ENCODE results near the gene PPM1H. TPM values are rescaled to one million over a fixed set of nuclear protein-coding genes. Genes with fewer than 3 reads are reported as not detected.
A peak's percentile ranks its signal among the peaks of the same experiment; 100 is the strongest.
"Not testable (repeated sequence)": the region's sequence is repeated elsewhere in the genome, so short reads cannot be mapped to it uniquely, and the experiment has no call there.

The PPM1H gene
- total RNA-seq, result 73.4 TPM

GRCh38 chr12:62934799-62935674, at the start of gene PPM1H:
Gene PPM1H (minus strand): TSS chr12:62935150. CDS start chr12:62934736, 414 bp downstream.
- peak; percentile 90 for DNase-seq (ENCODE audit: low spot score)

- DNase-seq (ENCODE audit: low spot score), result no peak
Observed at GRCh38 chr12:62983594-62983993, 48.6 kb upstream of the PPM1H start.

- DNase-seq (ENCODE audit: low spot score), result no peak
Observed at GRCh38 chr12:62978768-62979167, 43.8 kb upstream of the PPM1H start.

GRCh38 chr12:62977883-62978282, 42.9 kb upstream of the PPM1H start:
- DNase-seq (ENCODE audit: low spot score), result no peak

- DNase-seq (ENCODE audit: low spot score), result peak; percentile 47
Observed at GRCh38 chr12:62977418-62977817, 42.5 kb upstream of the PPM1H start.

GRCh38 chr12:62976110-62976662, 41.2 kb upstream of the PPM1H start:
- no peak for DNase-seq (ENCODE audit: low spot score)

- no peak for DNase-seq (ENCODE audit: low spot score)
Observed at GRCh38 chr12:62971769-62972525, 37.0 kb upstream of the PPM1H start.

- DNase-seq (ENCODE audit: low spot score), result no peak
Observed at GRCh38 chr12:62969695-62970094, 34.7 kb upstream of the PPM1H start.

- DNase-seq (ENCODE audit: low spot score), result no peak
Observed at GRCh38 chr12:62967701-62968100, 32.8 kb upstream of the PPM1H start.

GRCh38 chr12:62966990-62967506, 32.1 kb upstream of the PPM1H start:
- DNase-seq (ENCODE audit: low spot score), result no peak

GRCh38 chr12:62966446-62966989, 31.6 kb upstream of the PPM1H start:
- peak; percentile 83 for DNase-seq (ENCODE audit: low spot score)

GRCh38 chr12:62965700-62966099, 30.8 kb upstream of the PPM1H start:
- DNase-seq (ENCODE audit: low spot score), result not testable (repeated sequence)

GRCh38 chr12:62965242-62965641, 30.3 kb upstream of the PPM1H start:
- DNase-seq (ENCODE audit: low spot score), result peak; percentile 43

GRCh38 chr12:62963486-62964041, 28.6 kb upstream of the PPM1H start:
- no peak for DNase-seq (ENCODE audit: low spot score)

- DNase-seq (ENCODE audit: low spot score), result no peak
Observed at GRCh38 chr12:62960324-62960723, 25.4 kb upstream of the PPM1H start.

- no peak for DNase-seq (ENCODE audit: low spot score)
Observed at GRCh38 chr12:62959745-62960144, 24.8 kb upstream of the PPM1H start.

- DNase-seq (ENCODE audit: low spot score), result no peak
Observed at GRCh38 chr12:62957233-62957953, 22.4 kb upstream of the PPM1H start.

- no peak for DNase-seq (ENCODE audit: low spot score)
Observed at GRCh38 chr12:62955678-62956077, 20.7 kb upstream of the PPM1H start.

- DNase-seq (ENCODE audit: low spot score), result no peak
Observed at GRCh38 chr12:62950317-62950716, 15.4 kb upstream of the PPM1H start.

GRCh38 chr12:62948123-62948522, 13.2 kb upstream of the PPM1H start:
- no peak for DNase-seq (ENCODE audit: low spot score)

- no peak for DNase-seq (ENCODE audit: low spot score)
Observed at GRCh38 chr12:62947364-62947763, 12.4 kb upstream of the PPM1H start.

Data from mucosa of gallbladder (tissue), 1 donor.